Measurements from ENCODE around the gene CACNG7.

CACNG7 gene

GRCh38 chr19:53985863-53986262 lies 76.8 kb downstream of the CACNG7 start:
- no peaks in the 10 kb centered on the region for H3K4me1 ChIP-seq (ENCODE audit: insufficient read depth, low read length)
- no peak for TF ChIP-seq CTCF (IDR thresholded peaks at IDR 0.05; ENCODE audit: borderline replicate concordance, extremely low read depth, low read length, poor library complexity, severe bottlenecking)
- TF ChIP-seq EZH2 (IDR thresholded peaks at IDR 0.05; ENCODE audit: borderline replicate concordance, low read depth, low read length, severe bottlenecking): no peak
- H3K27me3 ChIP-seq (ENCODE audit: insufficient read depth, low read length, poor library complexity): no peaks in the 10 kb centered on the region
- no peak overlapping the region for H3K9ac ChIP-seq (ENCODE audit: low read depth, low read length)
- no peaks in the 10 kb centered on the region for H4K20me1 ChIP-seq (ENCODE audit: insufficient read depth, low read length)
- H3K27ac ChIP-seq (ENCODE audit: low read length): no peak overlapping the region
- H3K9me3 ChIP-seq (ENCODE audit: insufficient read depth, low read length, severe bottlenecking): no peaks in the 10 kb centered on the region
- no peaks in the 10 kb centered on the region for H3K36me3 ChIP-seq (ENCODE audit: insufficient read depth, low read length)
- H3K4me3 ChIP-seq (ENCODE audit: low read depth in 1 of 2, low read length in 2 of 2): no peak overlapping the region
- no peak overlapping the region for H2AFZ ChIP-seq (ENCODE audit: low read depth, low read length)
- no peak for ATAC-seq (ENCODE audit: insufficient read depth, low read depth)
- H3K79me2 ChIP-seq (ENCODE audit: insufficient read depth, low read length): no peaks in the 10 kb centered on the region
- no peak overlapping the region for H3K4me2 ChIP-seq (ENCODE audit: insufficient read depth, low read length)
- DNase-seq: no peak

GRCh38 chr19:53988981-53989380 lies 79.9 kb downstream of the CACNG7 start:
- Histone ChIP-seq H3K27ac (ENCODE audit: low read length) (no peak overlapping the region), H3K9ac (ENCODE audit: low read depth, low read length) (no peak overlapping the region), H2AFZ (ENCODE audit: low read depth, low read length) (no peak overlapping the region), H3K27me3 (ENCODE audit: insufficient read depth, low read length, poor library complexity) (no peaks in the 10 kb centered on the region), H3K79me2 (ENCODE audit: insufficient read depth, low read length) (no peaks in the 10 kb centered on the region), H3K4me3 (ENCODE audit: low read depth in 1 of 2, low read length in 2 of 2) (no peak overlapping the region), H3K36me3 (ENCODE audit: insufficient read depth, low read length) (no peaks in the 10 kb centered on the region), H3K9me3 (ENCODE audit: insufficient read depth, low read length, severe bottlenecking) (no peaks in the 10 kb centered on the region), H3K4me1 (ENCODE audit: insufficient read depth, low read length) (no peaks in the 10 kb centered on the region), H3K4me2 (ENCODE audit: insufficient read depth, low read length) (no peak overlapping the region), H4K20me1 (ENCODE audit: insufficient read depth, low read length) (no peaks in the 10 kb centered on the region)
- ATAC-seq (ENCODE audit: insufficient read depth, low read depth): no peak
- no peak for DNase-seq
- TF ChIP-seq EZH2 (IDR thresholded peaks at IDR 0.05; ENCODE audit: borderline replicate concordance, low read depth, low read length, severe bottlenecking) (no peak), CTCF (IDR thresholded peaks at IDR 0.05; ENCODE audit: borderline replicate concordance, extremely low read depth, low read length, poor library complexity, severe bottlenecking) (no peak)

- ATAC-seq (ENCODE audit: insufficient read depth, low read depth): no peak
- TF ChIP-seq CTCF (IDR thresholded peaks at IDR 0.05; ENCODE audit: borderline replicate concordance, extremely low read depth, low read length, poor library complexity, severe bottlenecking) (no peak), EZH2 (IDR thresholded peaks at IDR 0.05; ENCODE audit: borderline replicate concordance, low read depth, low read length, severe bottlenecking) (no peak)
- no peak overlapping the region for H3K4me2 ChIP-seq (ENCODE audit: insufficient read depth, low read length)
Measured at GRCh38 chr19:53989600-53990533, 80.8 kb downstream of the CACNG7 start.

More at GRCh38 chr19:53989600-53990533, 80.8 kb downstream of the CACNG7 start:
- Histone ChIP-seq H3K79me2 (ENCODE audit: insufficient read depth, low read length) (no peaks in the 10 kb centered on the region), H3K9ac (ENCODE audit: low read depth, low read length) (no peak overlapping the region), H3K36me3 (ENCODE audit: insufficient read depth, low read length) (no peaks in the 10 kb centered on the region), H2AFZ (ENCODE audit: low read depth, low read length) (no peak overlapping the region), H3K4me3 (ENCODE audit: low read depth in 1 of 2, low read length in 2 of 2) (no peak overlapping the region), H3K27ac (ENCODE audit: low read length) (no peak overlapping the region), H3K4me1 (ENCODE audit: insufficient read depth, low read length) (no peaks in the 10 kb centered on the region), H3K27me3 (ENCODE audit: insufficient read depth, low read length, poor library complexity) (no peaks in the 10 kb centered on the region), H3K9me3 (ENCODE audit: insufficient read depth, low read length, severe bottlenecking) (no peaks in the 10 kb centered on the region), H4K20me1 (ENCODE audit: insufficient read depth, low read length) (no peaks in the 10 kb centered on the region)
- DNase-seq: no peak
